Endothelial cell of umbilical vein (primary cell): ENCODE data around the gene APC2. TPM values are rescaled to one million over a fixed set of nuclear protein-coding genes. Genes with fewer than 3 reads are reported as not detected.
"Not testable (repeated sequence)": the region's sequence is repeated elsewhere in the genome, so short reads cannot be mapped to it uniquely, and the experiment has no call there.

Experiments
- BruUV-seq: library from RNA; stranded (reverse); fragments of 400-500 nt; replicated peaks from 2 replicates; lab custom pipeline; 2021; lab: Mats Ljungman, UMichigan
- CTCF ChIA-PET: fragments of 300-600, 350-600 bp; sonication (Branson Sonifier 250); formaldehyde crosslinking; loops from one replicate; lab custom pipeline; 2021; ENCODE audit warnings: antibody characterized with exemption, inconsistent platforms; lab: Charles Lee
- POLR2A ChIA-PET: fragments of 300-600, 350-600 bp; sonication (Branson Sonifier 250); formaldehyde crosslinking; loops from one replicate; lab custom pipeline; 2021; ENCODE audit warnings: antibody characterized with exemption, inconsistent platforms; lab: Charles Lee
- DNase-seq: peaks from one replicate; pipeline ENCODE4 v3.0.0-alpha.2; 2011; ENCODE audit warnings: low read depth, low spot score
- FAIRE-seq: peaks from 2 replicates; lab custom pipeline; 2011; peaks lifted over from hg19 to GRCh38; lab: Jason Lieb, UNC
- H2AFZ ChIP-seq: 2 replicates; pipeline ENCODE4 v1.6.0; 2012; ENCODE audit warnings: low read depth, low read length, control low read depth, inconsistent platforms
- H3K27ac ChIP-seq: 2 replicates; pipeline ENCODE4 v1.5.1; 2011; ENCODE audit warnings: low read depth, mild to moderate bottlenecking, control low read depth, low read length, moderate library complexity; ENCODE audit not compliant: insufficient read depth
- H3K27me3 ChIP-seq, 2 experiments: 2 replicates each; pipeline versions ENCODE4 v1.6.0 to v1.6.1; 2011; ENCODE audit warnings: low read length in 2 of 2, mixed read lengths in 1 of 2; ENCODE audit not compliant: control insufficient read depth in 2 of 2, insufficient read depth in 2 of 2
- H3K36me3 ChIP-seq, 2 experiments: 2 replicates in 1 of 2; 3 replicates in 1 of 2; pipeline ENCODE4 v1.5.1; 2011; ENCODE audit warnings: low read length in 2 of 2, mild to moderate bottlenecking in 1 of 2, moderate library complexity in 1 of 2; ENCODE audit not compliant: control insufficient read depth in 2 of 2, insufficient read depth in 2 of 2; ENCODE audit errors: extremely low read depth in 1 of 2
- H3K4me1 ChIP-seq: 3 replicates; pipeline ENCODE4 v1.5.1; 2011; ENCODE audit warnings: mild to moderate bottlenecking, low read length; ENCODE audit not compliant: control insufficient read depth, insufficient read depth; ENCODE audit errors: extremely low read depth
- H3K4me2 ChIP-seq: 2 replicates; pipeline ENCODE4 v1.6.1; 2011; ENCODE audit warnings: low read length, control low read depth, mixed read lengths; ENCODE audit not compliant: insufficient read depth
- H3K4me3 ChIP-seq, 3 experiments: fragments of 200-600 bp in 1 of 3; sonication (generic), shearing (Covaris generic) in 1 of 3; replicated peaks in 1 of 3; 2 replicates each; pipeline ENCODE4 v1.5.1; 2011 to 2016; ENCODE audit warnings: control low read depth in 3 of 3, low read length in 3 of 3, mild to moderate bottlenecking in 2 of 3, inconsistent platforms in 1 of 3, low read depth in 1 of 3, moderate library complexity in 1 of 3; ENCODE audit not compliant: insufficient read depth in 1 of 3
- H3K79me2 ChIP-seq: 2 replicates; pipeline ENCODE4 v1.6.0; 2012; ENCODE audit warnings: low read length, inconsistent platforms; ENCODE audit not compliant: control insufficient read depth, insufficient read depth
- H3K9ac ChIP-seq: replicated peaks from 2 replicates; pipeline ENCODE3; 2011; ENCODE audit warnings: low read length, control low read depth; ENCODE audit not compliant: insufficient read depth; ENCODE audit errors: extremely low read depth
- H3K9me1 ChIP-seq: replicated peaks from 3 replicates; pipeline ENCODE4 v1.6.0; 2011; ENCODE audit warnings: mild to moderate bottlenecking, low read length; ENCODE audit not compliant: control insufficient read depth, insufficient read depth; ENCODE audit errors: extremely low read depth
- H3K9me3 ChIP-seq: replicated peaks from 2 replicates; pipeline ENCODE4 v1.5.1; 2012; ENCODE audit warnings: low read length, inconsistent platforms; ENCODE audit not compliant: control insufficient read depth, insufficient read depth
- H4K20me1 ChIP-seq: replicated peaks from 2 replicates; pipeline ENCODE3; 2011; ENCODE audit warnings: mild to moderate bottlenecking, low read length; ENCODE audit not compliant: control insufficient read depth, insufficient read depth; ENCODE audit errors: extremely low read depth
- CTCF ChIP-seq, 2 donors: IDR thresholded peaks; 1 replicate in 1 of 2; 2 replicates in 1 of 2; pipeline ENCODE4 v1.5.1; 2011; ENCODE audit warnings: low read length in 2 of 2, mild to moderate bottlenecking in 2 of 2, moderate library complexity in 2 of 2, control low read depth in 1 of 2, inconsistent platforms in 1 of 2, low read depth in 1 of 2; ENCODE audit not compliant: insufficient read depth in 1 of 2; ENCODE audit errors: extremely low read depth in 1 of 2
- FOS ChIP-seq: IDR thresholded peaks from 2 replicates; pipeline ENCODE4 v1.6.1; 2011; ENCODE audit warnings: mild to moderate bottlenecking, low read length, moderate library complexity, borderline replicate concordance; ENCODE audit not compliant: insufficient read depth
- GATA2 ChIP-seq: IDR thresholded peaks from 2 replicates; pipeline ENCODE4 v1.7.0; 2011; ENCODE audit warnings: low read depth, mild to moderate bottlenecking, moderate library complexity, mixed read lengths, low read length; ENCODE audit not compliant: insufficient read length, insufficient read depth
- JUN ChIP-seq: IDR thresholded peaks from 2 replicates; pipeline ENCODE4 v1.6.1; 2011; ENCODE audit warnings: borderline replicate concordance, low read depth; ENCODE audit not compliant: insufficient read length, insufficient read depth
- MAX ChIP-seq: IDR thresholded peaks from 2 replicates; pipeline ENCODE4 v1.6.1; 2011; ENCODE audit not compliant: insufficient read depth, insufficient read length
- MYC ChIP-seq: IDR thresholded peaks from one replicate; pipeline ENCODE4 v1.6.1; 2011; ENCODE audit warnings: mild to moderate bottlenecking, low read depth, low read length
- POLR2A ChIP-seq: IDR thresholded peaks from 2 replicates; pipeline ENCODE4 v1.6.1; 2012; ENCODE audit warnings: low read depth, mild to moderate bottlenecking, control low read depth, low read length
- POLR2AphosphoS5 ChIP-seq: IDR thresholded peaks from 2 replicates; pipeline ENCODE4 v1.6.1; 2012; ENCODE audit warnings: low read depth, mild to moderate bottlenecking, control low read depth, low read length, moderate library complexity; ENCODE audit not compliant: insufficient read depth
- dilution Hi-C: fragments of 300-500 bp; cut with MboI; formaldehyde crosslinking; loops from one replicate; pipeline ENCODE4 v1.15.0; 2019; ENCODE audit warnings: low sequenced_read_pairs; ENCODE audit not compliant: extremely low pct_ligation_motif_present
- intact Hi-C: fragments of 100-400 bp; cut with micrococcal nuclease; formaldehyde crosslinking; loops from one replicate; pipeline ENCODE4 v1.10.0; 2022
- polyA plus RNA-seq, 4 experiments: library from polyadenylated mRNA; depleted of rRNA in 3 of 4; stranded (reverse) in 3 of 4; unstranded in 1 of 4; fragments of >200 nt; gene quantifications; 2 replicates each; pipeline versions ENCODE4 v1.2.1 to v1.2.3, GENCODE V29; 2011 to 2012; ENCODE audit warnings: missing spikeins in 1 of 4
- total RNA-seq: library from RNA; stranded (reverse); gene quantifications from 2 replicates; pipeline ENCODE4 v1.2.3, GENCODE V29; 2021

APC2 gene
- total and polyA plus RNA-seq, 2 donors (not counting 3 experiments of a cell fraction or from before 2014, with no cell fraction given) = 0.01 to 0.04 TPM

DNA sequence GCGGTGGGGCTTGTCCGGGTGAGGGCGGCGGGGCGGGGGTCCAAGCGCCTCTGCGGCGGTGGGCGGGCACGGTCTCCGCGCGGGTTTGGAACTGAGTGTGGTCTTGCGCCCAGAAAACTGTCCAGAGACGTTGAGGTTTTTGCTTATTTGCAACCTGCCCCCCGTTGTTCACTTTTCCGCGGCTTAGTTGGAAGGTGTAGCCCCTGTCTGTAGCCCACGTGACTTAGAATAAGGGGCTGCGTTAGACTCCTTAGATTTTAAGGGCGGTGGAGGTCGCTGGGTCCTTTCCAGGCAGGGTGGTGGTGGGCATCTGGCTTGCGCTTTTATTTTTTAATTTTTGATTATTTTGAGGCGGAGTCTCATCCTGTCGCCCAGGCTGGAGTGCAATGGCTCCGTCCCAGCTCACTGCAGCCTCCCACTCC lies 11.0 kb upstream of the APC2 start:
- Histone ChIP-seq H3K9me3 (no peaks in the 10 kb centered on the region), H3K9me1 (no peaks in the 10 kb centered on the region), H2AFZ (no peak overlapping the region), H3K4me1 (peaks cover 6% of the 10 kb centered on the region), H3K79me2 (peaks cover 34% of the 10 kb centered on the region), H3K4me2 (peak overlapping the region; percentile 58), H3K36me3 (peaks cover 7 to 29% of the 10 kb centered on the region in 2 experiments), H3K4me3 (peak overlapping the region; percentile 75 to 89 (median 85)), H3K27ac (peak overlapping the region; percentile 89), H3K9ac (peak overlapping the region; percentile 91), H3K27me3 (no peaks in the 10 kb centered on the region), H4K20me1 (no peaks in the 10 kb centered on the region)
- ChIA-PET CTCF (no interaction called here), POLR2A (no interaction called here)
- DNase-seq (peak; percentile 18), FAIRE-seq (peak; percentile 42)
- TF ChIP-seq GATA2 (no peak), JUN (no peak), POLR2A (no peak), MYC (no peak), FOS (no peak), POLR2AphosphoS5 (no peak), CTCF (IDR thresholded peaks at IDR 0.05; ENCODE audit: extremely low read depth in 1 of 2, insufficient read depth in 1 of 2, low read depth in 1 of 2, low read length in 2 of 2) (no peak), MAX (no peak)
- intact Hi-C loops (loop anchor here (1.0 to 2.0 kb wide), 3 partner anchors 24 to 160 kb away; partner anchors contain the start of gene DAZAP1), dilution Hi-C loops (no loop called here)
- no TSS peak for BruUV-seq

DNA sequence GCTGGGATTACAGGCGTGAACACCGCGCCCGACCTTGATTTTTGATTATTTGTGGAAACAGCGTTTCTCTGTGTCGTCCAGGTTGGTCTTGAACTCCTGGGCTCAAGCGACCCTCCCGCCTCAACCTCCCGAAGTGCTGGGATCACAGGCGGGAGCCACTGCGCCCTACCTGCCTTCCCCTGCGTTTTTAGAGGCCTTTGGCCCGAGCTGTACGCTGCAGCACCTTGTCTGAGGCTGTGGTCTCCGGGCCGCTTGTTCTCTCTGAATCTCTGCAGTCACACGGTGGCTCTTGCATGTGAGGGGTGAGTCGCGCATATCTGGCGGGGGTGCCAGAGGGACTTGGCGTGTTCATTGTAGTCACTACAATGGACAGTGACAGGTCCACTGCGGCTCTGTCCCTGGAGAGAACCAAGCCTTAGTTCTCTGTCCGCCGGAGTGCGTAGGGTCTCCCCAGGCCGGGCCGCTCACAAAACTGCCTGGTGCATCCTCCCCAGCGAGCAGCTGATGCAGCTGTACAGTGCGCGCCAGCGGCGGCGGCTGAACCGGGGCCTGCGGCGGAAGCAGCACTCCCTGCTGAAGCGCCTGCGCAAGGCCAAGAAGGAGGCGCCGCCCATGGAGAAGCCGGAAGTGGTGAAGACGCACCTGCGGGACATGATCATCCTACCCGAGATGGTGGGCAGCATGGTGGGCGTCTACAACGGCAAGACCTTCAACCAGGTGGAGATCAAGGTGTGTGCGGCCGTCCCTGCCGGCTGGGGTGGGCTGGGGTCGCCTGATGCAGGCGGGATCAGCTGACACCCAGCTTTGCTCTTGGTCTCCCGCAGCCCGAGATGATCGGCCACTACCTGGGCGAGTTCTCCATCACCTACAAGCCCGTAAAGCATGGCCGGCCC lies 10.2 kb upstream of the APC2 start:
- BruUV-seq, H3K27me3 ChIP-seq, FAIRE-seq, POLR2A ChIA-PET, H2AFZ ChIP-seq, H3K27ac ChIP-seq, DNase-seq, H3K4me1 ChIP-seq, H3K9me3 ChIP-seq, dilution Hi-C loops, H4K20me1 ChIP-seq, H3K9me1 ChIP-seq, CTCF ChIA-PET: not testable (repeated sequence)
- H3K79me2 ChIP-seq = peaks cover 34% of the 10 kb centered on the region
- intact Hi-C loops = loop anchor here (2.0 kb wide), 1 partner anchor 25 kb away; no protein-coding TSS in a partner anchor
- peak overlapping the region; percentile 75 to 89 (median 85) for H3K4me3 ChIP-seq
- H3K9ac ChIP-seq = peak overlapping the region; percentile 91
- H3K4me2 ChIP-seq = peak overlapping the region; percentile 58
- peaks cover 7 to 24% of the 10 kb centered on the region in 2 experiments for H3K36me3 ChIP-seq
